GM12878 (cell line): ENCODE data around the gene TFDP1. TPM values are rescaled to one million over a fixed set of nuclear protein-coding genes. Genes with fewer than 3 reads are reported as not detected.

ENCODE experiments used
- ATF7 ChIP-seq: fragments of 450-650 bp; IDR thresholded peaks from 2 replicates; pipeline ENCODE4 v1.6.1; 2016; ENCODE audit warnings: low read depth, mild to moderate bottlenecking
- CBX3 ChIP-seq: fragments of 200-600 bp; sonication (generic); IDR thresholded peaks from 2 replicates; pipeline ENCODE4 v1.6.1; 2016; ENCODE audit warnings: low read depth, borderline replicate concordance
- GATAD2B ChIP-seq: fragments of 450-650 bp; conservative IDR thresholded peaks from 2 replicates; pipeline ENCODE4 v1.6.1; 2017; ENCODE audit warnings: low read depth, mild to moderate bottlenecking, moderate library complexity
- HCFC1 ChIP-seq: fragments of 150-350 bp; IDR thresholded peaks from 2 replicates; pipeline ENCODE4 v1.6.1; 2014; ENCODE audit warnings: low read length
- NFYB ChIP-seq: IDR thresholded peaks from 2 replicates; pipeline ENCODE4 v1.6.1; 2011; ENCODE audit warnings: low read depth, mild to moderate bottlenecking, low read length, improper control_type of control experiment, moderate library complexity; ENCODE audit not compliant: insufficient read depth
- RB1 ChIP-seq: fragments of 450-650 bp; formaldehyde crosslinking; IDR thresholded peaks from 2 replicates; pipeline ENCODE4 v1.6.1; 2017; ENCODE audit warnings: mild to moderate bottlenecking, borderline replicate concordance
- RCOR1 ChIP-seq: conservative IDR thresholded peaks from 2 replicates; pipeline ENCODE4 v1.6.1; 2012; ENCODE audit warnings: low read depth, low read length, improper control_type of control experiment
- SREBF2 ChIP-seq: IDR thresholded peaks from 2 replicates; pipeline ENCODE4 v1.6.1; 2012; ENCODE audit warnings: mild to moderate bottlenecking, low read length
- polyA plus RNA-seq, 11 experiments: library from polyadenylated mRNA; depleted of rRNA in 4 of 11; unstranded in 6 of 11; stranded (reverse) in 5 of 11; fragments of >200 nt; fragmentation: Nextera tagmentation in 4 of 11; fragmentation: Illumina TruSeq in 1 of 11; extraction: Ambion mirVana in 4 of 11; extraction: Trizol in 1 of 11; gene quantifications; 1 replicate in 1 of 11; 2 replicates in 10 of 11; pipeline versions ENCODE4 v1.2.1 to v1.2.3, GENCODE V29; 2011 to 2016; ENCODE audit warnings: inconsistent platforms in 2 of 11, missing spikeins in 2 of 11, low read depth in 1 of 11
- total RNA-seq, 4 experiments: library from RNA; depleted of rRNA in 3 of 4; stranded (reverse); fragments of >200 nt in 3 of 4; fragmentation: Illumina TruSeq in 1 of 4; extraction: Trizol in 1 of 4; gene quantifications; 2 replicates each; pipeline versions ENCODE4 v1.2.1 to v1.2.3, GENCODE V29; 2013 to 2021
- TF ChIP-seq, protein P1 (sequence below): fragments of 450-650 bp; IDR thresholded peaks from 2 replicates; pipeline ENCODE4 v1.6.1; 2017; ENCODE audit warnings: antibody characterized with exemption, mild to moderate bottlenecking, moderate library complexity
- TF ChIP-seq, protein P2 (sequence below): fragments of 450-650 bp; IDR thresholded peaks from 2 replicates; pipeline ENCODE4 v1.6.1; 2017; ENCODE audit warnings: borderline replicate concordance

TFDP1 gene
- total and polyA plus RNA-seq, 10 of the 15 experiments (the other 5 are each of a cell fraction or from before 2014, with no cell fraction given): 37.7 to 254 (median 119) TPM

DNA sequence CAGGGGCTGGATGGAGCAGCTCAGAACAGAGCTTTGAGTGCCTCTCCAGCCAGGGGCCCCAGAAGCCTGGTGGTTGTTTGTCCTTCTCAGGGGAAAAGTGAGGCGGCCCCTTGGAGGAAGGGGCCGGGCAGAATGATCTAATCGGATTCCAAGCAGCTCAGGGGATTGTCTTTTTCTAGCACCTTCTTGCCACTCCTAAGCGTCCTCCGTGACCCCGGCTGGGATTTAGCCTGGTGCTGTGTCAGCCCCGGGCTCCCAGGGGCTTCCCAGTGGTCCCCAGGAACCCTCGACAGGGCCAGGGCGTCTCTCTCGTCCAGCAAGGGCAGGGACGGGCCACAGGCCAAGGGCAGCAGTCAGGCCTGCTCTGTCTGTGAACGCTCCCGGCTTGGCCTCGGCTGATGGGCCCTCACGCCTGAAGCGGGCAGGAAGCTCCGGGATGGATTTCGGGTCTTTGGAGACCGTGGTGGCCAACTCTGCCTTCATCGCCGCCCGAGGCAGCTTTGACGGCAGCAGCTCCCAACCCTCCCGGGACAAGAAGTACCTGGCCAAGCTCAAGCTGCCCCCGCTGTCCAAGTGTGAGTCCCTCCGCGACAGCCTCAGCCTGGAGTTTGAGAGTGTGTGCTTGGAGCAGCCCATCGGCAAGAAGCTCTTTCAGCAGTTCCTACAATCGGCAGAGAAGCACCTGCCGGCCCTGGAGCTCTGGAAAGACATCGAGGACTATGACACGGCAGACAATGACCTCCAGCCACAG lies 82.6 kb downstream of the TFDP1 start, which contains the start of gene GRK1 (continued):
- TF ChIP-seq, protein P1, sequence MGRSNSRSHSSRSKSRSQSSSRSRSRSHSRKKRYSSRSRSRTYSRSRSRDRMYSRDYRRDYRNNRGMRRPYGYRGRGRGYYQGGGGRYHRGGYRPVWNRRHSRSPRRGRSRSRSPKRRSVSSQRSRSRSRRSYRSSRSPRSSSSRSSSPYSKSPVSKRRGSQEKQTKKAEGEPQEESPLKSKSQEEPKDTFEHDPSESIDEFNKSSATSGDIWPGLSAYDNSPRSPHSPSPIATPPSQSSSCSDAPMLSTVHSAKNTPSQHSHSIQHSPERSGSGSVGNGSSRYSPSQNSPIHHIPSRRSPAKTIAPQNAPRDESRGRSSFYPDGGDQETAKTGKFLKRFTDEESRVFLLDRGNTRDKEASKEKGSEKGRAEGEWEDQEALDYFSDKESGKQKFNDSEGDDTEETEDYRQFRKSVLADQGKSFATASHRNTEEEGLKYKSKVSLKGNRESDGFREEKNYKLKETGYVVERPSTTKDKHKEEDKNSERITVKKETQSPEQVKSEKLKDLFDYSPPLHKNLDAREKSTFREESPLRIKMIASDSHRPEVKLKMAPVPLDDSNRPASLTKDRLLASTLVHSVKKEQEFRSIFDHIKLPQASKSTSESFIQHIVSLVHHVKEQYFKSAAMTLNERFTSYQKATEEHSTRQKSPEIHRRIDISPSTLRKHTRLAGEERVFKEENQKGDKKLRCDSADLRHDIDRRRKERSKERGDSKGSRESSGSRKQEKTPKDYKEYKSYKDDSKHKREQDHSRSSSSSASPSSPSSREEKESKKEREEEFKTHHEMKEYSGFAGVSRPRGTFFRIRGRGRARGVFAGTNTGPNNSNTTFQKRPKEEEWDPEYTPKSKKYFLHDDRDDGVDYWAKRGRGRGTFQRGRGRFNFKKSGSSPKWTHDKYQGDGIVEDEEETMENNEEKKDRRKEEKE: no peak
- TF ChIP-seq ATF7 (no peak), GATAD2B (no peak), CBX3 (no peak), RCOR1 (no peak), HCFC1 (no peak), RB1 (no peak), SREBF2 (no peak), NFYB (no peak)
- TF ChIP-seq, protein P2, sequence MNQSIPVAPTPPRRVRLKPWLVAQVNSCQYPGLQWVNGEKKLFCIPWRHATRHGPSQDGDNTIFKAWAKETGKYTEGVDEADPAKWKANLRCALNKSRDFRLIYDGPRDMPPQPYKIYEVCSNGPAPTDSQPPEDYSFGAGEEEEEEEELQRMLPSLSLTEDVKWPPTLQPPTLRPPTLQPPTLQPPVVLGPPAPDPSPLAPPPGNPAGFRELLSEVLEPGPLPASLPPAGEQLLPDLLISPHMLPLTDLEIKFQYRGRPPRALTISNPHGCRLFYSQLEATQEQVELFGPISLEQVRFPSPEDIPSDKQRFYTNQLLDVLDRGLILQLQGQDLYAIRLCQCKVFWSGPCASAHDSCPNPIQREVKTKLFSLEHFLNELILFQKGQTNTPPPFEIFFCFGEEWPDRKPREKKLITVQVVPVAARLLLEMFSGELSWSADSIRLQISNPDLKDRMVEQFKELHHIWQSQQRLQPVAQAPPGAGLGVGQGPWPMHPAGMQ: no peak
